Breast epithelium (tissue), 3 donors: ENCODE measurements around the gene CDK14.

Experiments used
- CTCF ChIP-seq, 3 donors: fragments of 450-650 bp; IDR thresholded peaks; one replicate each; pipeline ENCODE4 v1.5.1; 2016 to 2017; ENCODE audit warnings: antibody characterized with exemption in 3 of 3, mild to moderate bottlenecking in 3 of 3, moderate library complexity in 3 of 3
- POLR2AphosphoS5 ChIP-seq, 3 donors: sonication (generic); formaldehyde crosslinking; IDR thresholded peaks; one replicate each; pipeline ENCODE4 v1.6.1; 2017; ENCODE audit warnings: antibody characterized with exemption in 3 of 3

GRCh38 chr7:90951986-90952954 is 356.1 kb downstream of the CDK14 start:
- TF ChIP-seq CTCF (IDR thresholded peaks at IDR 0.05) (no peak), POLR2AphosphoS5 (IDR thresholded peaks at IDR 0.05) (no peak)
